Epithelial cell of prostate (primary cell): ENCODE results near the gene P2RY2.
"Not testable (repeated sequence)": the region's sequence is repeated elsewhere in the genome, so short reads cannot be mapped to it uniquely, and the experiment has no call there.

Experiments
- DNase-seq: peaks from one replicate; pipeline ENCODE4 v3.0.0-alpha.2; 2011; ENCODE audit warnings: low read depth, low spot score
- H3K27ac ChIP-seq: fragments of 450-650 bp; 2 replicates; pipeline ENCODE4 v1.5.1; 2017; ENCODE audit warnings: mild to moderate bottlenecking

Gene P2RY2

DNA sequence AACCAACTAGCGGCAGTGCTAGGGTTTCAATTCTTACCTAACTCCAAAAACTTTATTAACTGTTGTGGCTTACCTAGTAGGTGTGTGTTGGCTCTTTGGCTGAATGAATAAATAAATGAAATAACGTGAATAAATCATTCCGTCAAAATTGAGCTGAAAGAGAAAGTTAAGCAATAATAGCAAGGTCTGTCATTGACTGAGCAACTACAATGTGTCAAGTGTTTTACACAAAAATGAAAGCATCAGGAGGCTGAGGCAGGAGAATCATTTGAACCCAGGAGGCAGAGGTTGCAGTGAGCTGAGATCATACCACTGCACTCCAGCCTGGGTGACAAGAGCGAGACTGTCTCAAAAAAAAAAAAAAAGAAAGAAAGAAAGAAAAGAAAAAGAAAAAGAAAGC, 56.1 kb downstream of the P2RY2 start:
- H3K27ac ChIP-seq, DNase-seq: not testable (repeated sequence)

DNA sequence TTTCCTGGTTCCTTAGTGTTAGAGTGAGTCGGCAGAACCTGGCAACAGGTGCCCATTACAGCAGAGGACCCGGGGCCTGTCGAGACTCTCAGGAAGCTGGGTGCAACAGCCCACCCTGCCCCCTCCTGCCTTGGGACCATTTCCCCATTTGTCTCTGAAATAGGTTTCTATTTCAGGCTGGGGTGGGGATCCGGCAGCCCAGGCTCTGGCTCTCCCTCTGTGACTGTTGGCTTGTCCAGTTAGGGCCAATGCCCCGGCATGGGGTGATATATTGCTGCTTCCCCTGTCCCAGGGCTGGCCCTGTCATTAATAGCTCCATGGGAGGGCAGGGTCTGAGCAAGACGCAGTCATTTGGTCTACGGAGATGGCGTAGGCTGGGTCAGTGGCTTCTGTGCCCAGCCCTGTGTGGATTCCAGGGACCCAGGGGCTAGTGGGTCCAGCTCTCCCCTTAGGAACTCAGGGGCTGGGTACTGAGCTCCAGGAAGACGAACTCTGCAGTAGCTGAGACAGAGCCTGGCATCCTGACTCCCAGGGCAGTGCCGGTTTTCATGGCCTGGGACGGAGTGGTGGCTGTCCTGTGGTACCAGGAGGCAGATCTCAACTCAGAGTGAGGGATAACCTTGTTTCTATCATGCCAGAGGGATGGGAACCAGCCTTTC, 56.8 kb downstream of the P2RY2 start:
- no peak overlapping the region for H3K27ac ChIP-seq
- no peak for DNase-seq

DNA sequence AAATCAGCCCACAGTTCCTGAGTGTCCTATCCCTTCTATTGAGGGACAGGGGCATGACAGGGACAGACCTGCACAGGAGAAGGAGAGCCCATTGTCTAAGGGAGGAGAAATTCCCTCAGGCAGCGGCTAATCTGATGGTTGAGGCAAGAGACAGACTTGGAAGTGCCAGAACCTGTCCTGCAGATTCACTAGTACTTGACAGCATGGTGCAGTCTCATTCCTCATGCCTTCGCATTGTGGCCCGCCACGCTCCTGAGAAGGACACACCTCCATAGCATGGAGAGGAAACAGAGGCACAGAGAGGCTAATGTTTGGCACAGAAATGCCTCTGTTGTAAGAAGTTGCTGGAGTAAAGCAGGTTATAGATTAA, 57.3 kb downstream of the P2RY2 start:
- H3K27ac ChIP-seq, result no peak overlapping the region
- no peak for DNase-seq

DNA sequence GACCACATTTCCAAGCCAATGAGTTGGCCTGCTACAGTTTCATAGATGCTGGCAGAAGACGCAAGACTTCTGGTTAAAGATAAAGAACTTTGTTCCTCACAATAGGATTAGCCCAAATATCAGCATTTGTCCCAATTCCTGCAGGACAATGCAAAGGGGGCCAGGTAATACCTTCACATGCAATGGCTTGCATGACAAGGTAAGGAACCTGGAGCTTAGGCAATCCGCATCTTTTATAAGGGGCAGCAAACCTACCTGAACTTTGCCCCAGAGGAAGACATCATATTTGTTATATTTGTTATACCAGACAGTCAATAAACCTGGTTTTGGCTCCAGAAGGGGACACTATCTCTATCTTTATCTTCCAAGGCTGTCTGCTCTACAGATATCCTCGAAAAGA, 59.4 kb downstream of the P2RY2 start:
- H3K27ac ChIP-seq, result no peak overlapping the region
- DNase-seq, result no peak

DNA sequence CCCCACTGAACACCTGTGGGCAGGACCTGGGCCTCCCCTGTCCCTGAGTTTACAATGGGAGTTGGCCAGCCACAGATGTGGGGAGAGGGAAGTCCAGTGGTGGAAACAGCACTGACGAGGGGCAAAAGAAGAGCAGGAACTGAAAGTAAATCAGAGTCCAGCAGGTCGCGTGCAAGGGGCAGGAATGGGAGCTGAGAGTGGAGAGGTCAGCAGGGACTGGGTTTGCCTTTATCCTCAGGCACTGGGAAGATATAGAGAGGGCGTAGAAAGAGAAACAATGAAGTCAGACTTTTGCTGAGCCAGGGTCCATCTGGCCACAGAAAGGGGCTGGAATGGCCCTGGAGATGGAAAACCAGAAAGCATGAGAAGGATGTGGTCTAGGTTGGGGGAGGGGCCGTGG, 62.5 kb downstream of the P2RY2 start:
- H3K27ac ChIP-seq, result no peak overlapping the region

DNA sequence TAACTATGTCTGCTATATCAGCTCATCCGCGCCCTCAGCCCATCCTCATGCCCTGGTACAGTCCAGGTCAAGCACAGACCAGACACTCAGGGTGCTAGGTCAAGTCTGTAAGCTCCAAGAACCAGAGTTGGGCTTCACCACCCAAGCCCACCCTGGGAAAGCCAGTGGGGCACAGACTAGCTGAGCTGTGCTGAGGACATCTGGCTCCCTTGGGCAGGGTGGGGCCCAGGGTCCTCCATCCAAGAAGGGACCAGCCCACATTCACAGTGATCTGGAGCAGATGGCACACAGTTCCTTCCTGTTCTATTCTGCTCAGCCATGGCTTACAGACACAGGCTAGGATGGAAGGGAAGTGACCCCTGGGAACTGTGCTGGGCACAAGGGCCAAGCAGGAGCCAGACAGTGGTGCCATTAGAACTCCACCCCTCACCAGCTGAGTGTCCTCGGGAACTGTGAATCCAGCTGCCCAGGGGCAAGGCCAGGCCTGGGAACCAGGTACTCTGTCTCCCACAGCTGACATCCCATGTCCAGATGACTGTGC, 63.2 kb downstream of the P2RY2 start:
- no peak overlapping the region for H3K27ac ChIP-seq
- no peak for DNase-seq

More for the DNA sequence above, 62.5 kb downstream of the P2RY2 start:
- DNase-seq, result no peak

DNA sequence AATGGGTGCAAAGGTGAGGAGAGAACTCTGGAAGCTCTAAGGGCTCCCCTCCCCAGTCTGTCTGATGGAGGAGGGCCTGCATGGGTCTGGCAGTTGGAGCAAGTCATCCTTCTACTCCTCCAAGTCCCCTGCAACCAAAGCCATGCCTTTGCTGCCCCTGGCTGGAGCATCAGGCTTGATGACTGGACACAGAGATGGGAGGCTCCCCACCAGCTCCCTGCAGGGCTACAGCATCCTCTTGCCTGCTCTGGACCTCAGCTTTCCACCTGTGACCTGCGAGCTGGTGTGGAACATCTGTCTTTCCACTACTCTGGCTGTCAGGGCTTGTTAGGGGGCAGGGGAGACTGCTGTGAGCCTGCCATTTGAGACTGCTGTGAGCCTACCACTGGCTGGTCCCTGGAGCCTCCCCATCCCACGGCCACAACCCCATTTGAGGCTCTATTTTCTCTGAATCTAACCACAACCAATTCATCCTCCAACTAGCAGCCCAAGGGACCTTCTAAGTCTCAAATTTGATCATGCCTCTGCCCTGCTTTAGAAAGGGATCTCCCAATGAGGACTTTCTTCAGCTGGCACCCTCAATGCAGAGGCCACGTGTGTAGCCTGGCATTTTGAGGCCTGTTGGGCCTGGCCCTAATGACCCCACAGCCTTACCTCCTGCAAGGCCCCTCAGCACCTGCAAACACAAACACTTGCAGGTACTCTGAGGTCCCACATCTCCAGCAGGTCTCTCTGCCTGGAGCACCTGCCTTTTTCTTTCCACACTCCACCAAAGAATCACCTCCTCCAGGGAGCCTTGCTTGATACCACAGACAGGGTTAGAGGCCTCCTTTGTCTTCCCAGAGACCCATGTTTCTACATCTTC, 63.9 kb downstream of the P2RY2 start:
- DNase-seq, result no peak
- no peak overlapping the region for H3K27ac ChIP-seq

DNA sequence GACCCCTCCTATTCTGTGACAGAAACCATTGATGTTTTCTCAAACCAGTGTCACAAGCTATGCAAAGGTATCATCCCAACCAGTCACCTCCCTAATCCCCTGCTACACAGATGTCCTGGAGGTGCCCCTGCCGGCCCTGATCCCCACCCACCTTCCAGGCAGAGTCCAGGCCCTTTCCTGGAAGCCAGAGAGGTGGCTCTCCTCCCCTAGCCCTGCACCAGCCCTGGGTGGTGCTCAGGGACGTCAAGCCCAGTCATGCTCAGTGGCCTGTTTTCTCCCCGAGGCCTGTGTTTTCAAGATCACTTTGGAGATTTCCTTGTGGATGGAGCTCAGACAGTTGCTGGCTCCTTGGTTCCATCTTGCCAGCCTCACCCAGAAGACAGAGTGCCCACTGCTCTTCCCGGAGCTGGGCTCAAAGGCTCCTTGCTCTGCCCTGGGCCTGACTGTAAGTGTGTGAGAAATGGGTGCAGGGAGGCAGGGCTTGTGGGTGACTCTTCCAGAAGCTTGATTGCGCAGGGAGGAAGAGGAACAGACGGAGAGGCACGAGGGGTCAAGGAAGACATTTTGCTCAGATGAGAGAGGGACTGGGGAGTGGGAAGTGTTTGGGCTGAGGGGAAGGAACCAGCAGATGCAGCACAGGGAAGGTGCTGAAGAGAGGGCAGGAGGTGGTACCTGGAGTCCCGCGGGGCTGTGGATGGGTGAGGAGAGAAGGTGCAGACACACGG, 65.4 kb downstream of the P2RY2 start:
- no peak overlapping the region for H3K27ac ChIP-seq
- no peak for DNase-seq

DNA sequence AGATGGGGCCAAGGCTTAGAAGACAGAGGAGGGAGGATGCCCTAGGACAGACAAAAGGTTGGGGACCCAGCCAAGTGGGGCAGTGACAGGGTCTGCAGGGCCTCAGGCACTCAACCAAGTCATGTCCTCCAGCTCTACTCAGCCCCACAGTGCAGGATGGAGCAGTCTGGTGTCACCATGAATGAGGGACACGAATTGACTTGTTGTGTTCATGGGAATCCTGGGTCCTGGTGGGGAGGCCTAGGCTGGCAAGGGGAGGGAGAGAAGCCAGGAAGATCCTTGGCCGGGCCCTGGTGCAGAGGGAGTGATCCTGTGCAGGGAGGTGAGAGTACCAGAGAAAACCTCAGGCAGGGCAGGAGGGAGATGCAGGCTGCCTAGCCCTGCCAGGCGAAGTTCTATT, 66.0 kb downstream of the P2RY2 start:
- no peak for DNase-seq
- no peak overlapping the region for H3K27ac ChIP-seq

DNA sequence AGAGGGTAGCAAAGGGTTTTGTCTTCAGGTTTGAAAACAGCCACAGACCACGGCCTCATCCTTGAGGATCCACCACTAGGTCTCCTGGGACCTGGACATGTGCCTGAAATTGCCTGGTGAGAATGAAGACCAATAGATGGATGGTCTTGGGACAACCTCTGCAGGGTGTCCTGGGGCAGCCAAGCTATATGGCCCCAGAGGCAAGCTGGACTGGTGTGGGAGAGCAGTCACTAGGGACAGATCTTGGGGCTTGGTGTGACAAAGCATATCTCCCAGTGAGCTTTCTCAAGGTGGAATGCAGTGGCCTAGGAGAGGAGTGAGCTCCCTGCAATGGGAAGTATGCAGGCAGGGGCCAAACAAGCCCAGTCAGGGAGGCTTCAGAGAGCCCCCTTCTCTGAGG, 67.6 kb downstream of the P2RY2 start:
- no peak overlapping the region for H3K27ac ChIP-seq
- no peak for DNase-seq
